Endodermal cell (in vitro differentiated cells): ENCODE measurements around the gene STXBP5. TPM values are rescaled to one million over a fixed set of nuclear protein-coding genes. Genes with fewer than 3 reads are reported as not detected.
A peak's percentile ranks its signal among the peaks of the same experiment; 100 is the strongest.

Source experiments
- DNase-seq: peaks from one replicate; pipeline ENCODE4 v3.0.0-alpha.2; 2017
- H3K27ac ChIP-seq: 2 replicates; pipeline ENCODE4 v1.5.1; 2013; ENCODE audit warnings: mild to moderate bottlenecking, low read depth, low read length, moderate library complexity
- H3K27me3 ChIP-seq: 2 replicates; pipeline ENCODE4 v1.6.1; 2013; ENCODE audit warnings: mild to moderate bottlenecking, low read length, moderate library complexity; ENCODE audit not compliant: insufficient read depth, control insufficient read depth, poor library complexity, severe bottlenecking
- H3K36me3 ChIP-seq: 2 replicates; pipeline ENCODE4 v1.7.0; 2013; ENCODE audit warnings: mild to moderate bottlenecking, low read length, moderate library complexity; ENCODE audit not compliant: control insufficient read depth, insufficient read depth
- H3K4me1 ChIP-seq: one replicate; pipeline ENCODE4 v1.7.0; 2013; ENCODE audit warnings: low read length; ENCODE audit not compliant: control insufficient read depth, insufficient read depth
- H3K4me3 ChIP-seq: 2 replicates; pipeline ENCODE4 v1.5.1; 2013; ENCODE audit warnings: mild to moderate bottlenecking, low read length, moderate library complexity
- H3K9ac ChIP-seq: 2 replicates; pipeline ENCODE4 v1.6.1; 2013; ENCODE audit warnings: mild to moderate bottlenecking, low read length, moderate library complexity; ENCODE audit not compliant: poor library complexity, severe bottlenecking; ENCODE audit errors: extremely low read depth
- H3K9me3 ChIP-seq: 2 replicates; pipeline ENCODE4 v1.6.1; 2013; ENCODE audit warnings: mild to moderate bottlenecking, low read length, moderate library complexity; ENCODE audit not compliant: control insufficient read depth
- H3K27ac Mint-ChIP-seq: 2 replicates; pipeline ENCODE4 v1.8.0; 2020; ENCODE audit warnings: mixed read lengths
- H3K27me3 Mint-ChIP-seq: 2 replicates; pipeline ENCODE4 v1.8.0; 2021; ENCODE audit warnings: mild to moderate bottlenecking, mixed read lengths; ENCODE audit not compliant: insufficient read depth
- H3K36me3 Mint-ChIP-seq: 2 replicates; pipeline ENCODE4 v1.8.0; 2020; ENCODE audit warnings: low read depth, mixed read lengths
- H3K4me1 Mint-ChIP-seq: 2 replicates; pipeline ENCODE4 v1.8.0; 2020; ENCODE audit warnings: mixed read lengths
- H3K4me3 Mint-ChIP-seq: 2 replicates; pipeline ENCODE4 v1.8.0; 2020; ENCODE audit warnings: mild to moderate bottlenecking, moderate library complexity, mixed read lengths
- H3K9me3 Mint-ChIP-seq: 2 replicates; pipeline ENCODE4 v1.8.0; 2020; ENCODE audit warnings: mild to moderate bottlenecking, mixed read lengths
- CTCF ChIP-seq: fragments of 200-600 bp; sonication (generic); conservative IDR thresholded peaks from 2 replicates; pipeline ENCODE4 v1.5.0; 2021; ENCODE audit warnings: antibody characterized with exemption, mild to moderate bottlenecking
- WGBS, 2 experiments: methylation state at CpG; one replicate each; pipeline versions ENCODE4 v1.1.5 to v1.1.7; 2013; ENCODE audit warnings: missing lambda C conversion rate in 2 of 2, mixed read lengths in 1 of 2; ENCODE audit not compliant: insufficient coverage in 1 of 2, insufficient read length in 1 of 2; 5-methylcytosine and 5-hydroxymethylcytosine counted together
- long read RNA-seq, 4 experiments: library from polyadenylated mRNA in 2 of 4; library from RNA in 1 of 4; library from capped mRNA in 1 of 4; stranded (forward) in 3 of 4; unstranded in 1 of 4; transcript quantifications; one replicate each; pipeline ENCODE4 v2.0.0, GENCODE V29; 2020 to 2021; ENCODE audit warnings: inconsistent platforms in 1 of 4
- polyA plus RNA-seq, 2 experiments: library from polyadenylated mRNA; stranded (reverse); fragments of 50-300 nt; gene quantifications; one replicate each; pipeline ENCODE4 v1.2.3, GENCODE V29; 2013
- total RNA-seq, 2 donors: library from RNA; stranded (reverse); fragmentation: NEBNext Ultra II Directional in 1 of 2; extraction: Animal tissue kit (Norgen Biotek cat#: 25700) in 1 of 2; gene quantifications; 2 replicates in 1 of 2; 3 replicates in 1 of 2; pipeline ENCODE4 v1.2.1, GENCODE V29; 2021

Gene STXBP5
- 10 to 100 TPM; 19.2 to 25.2 TPM for total RNA-seq
- polyA plus RNA-seq (2013, experiment 1 of 2), result 5.2 TPM
- 6.2 TPM for polyA plus RNA-seq (2013, experiment 2 of 2)
- long read RNA-seq, experiment 1, partial matches to known transcripts, result 2 of 11 reads
- long read RNA-seq, experiment 1, other reads (novel, unspliced or antisense), result 9 of 11 reads
- long read RNA-seq, experiment 2, full-length matches to known transcripts, result 5 of 23 reads
- long read RNA-seq, experiment 2, partial matches to known transcripts, result 6 of 23 reads
- long read RNA-seq, experiment 2, other reads (novel, unspliced or antisense), result 12 of 23 reads
- long read RNA-seq, experiment 3, partial matches to known transcripts, result 1 of 4 reads
- long read RNA-seq, experiment 3, other reads (novel, unspliced or antisense), result 3 of 4 reads
- long read RNA-seq, experiment 4, partial matches to known transcripts, result 0 of 1 reads
- long read RNA-seq, experiment 4, other reads (novel, unspliced or antisense), result 1 of 1 reads

GRCh38 chr6:147204060-147204785 is at the start of gene STXBP5:
Gene STXBP5, plus strand, starts transcription at chr6:147204417. Its CDS starts 116 bp downstream, at chr6:147204533.
- Histone ChIP-seq H3K9ac (peak within 1 kb of the TSS; percentile 62), H3K27me3 (no peaks in the 10 kb centered on the region), H3K27ac (peak within 1 kb of the TSS; percentile 85), H3K4me3 (peak within 1 kb of the TSS; percentile 98), H3K36me3 (no peaks in the 10 kb centered on the region), H3K9me3 (no peaks in the 10 kb centered on the region), H3K4me1 (peaks cover 4% of the 10 kb centered on the region)
- no peak for TF ChIP-seq CTCF
- peak; percentile 83 for DNase-seq
- no peaks in the 10 kb centered on the region for H3K27me3 Mint-ChIP-seq
- H3K36me3 Mint-ChIP-seq, result no peaks in the 10 kb centered on the region
- H3K4me1 Mint-ChIP-seq, result peaks cover 26% of the 10 kb centered on the region
- H3K27ac Mint-ChIP-seq, result peak within 1 kb of the TSS; percentile 96
- H3K4me3 Mint-ChIP-seq, result peak within 1 kb of the TSS; percentile 82
- no peaks in the 10 kb centered on the region for H3K9me3 Mint-ChIP-seq
- whole genome bisulfite sequencing, 2 experiments, result 0% methylated on average over 22 to 84 of the region's 85 CpGs

GRCh38 chr6:147154454-147154853 is 49.8 kb upstream of the STXBP5 start:
- Mint-ChIP-seq H3K4me1 (peaks cover 14% of the 10 kb centered on the region), H3K9me3 (no peaks in the 10 kb centered on the region), H3K27me3 (no peaks in the 10 kb centered on the region), H3K36me3 (no peaks in the 10 kb centered on the region), H3K4me3 (no peak overlapping the region), H3K27ac (no peak overlapping the region)
- no peaks in the 10 kb centered on the region for H3K36me3 ChIP-seq
- no peak overlapping the region for H3K9ac ChIP-seq
- no peak for TF ChIP-seq CTCF
- no peaks in the 10 kb centered on the region for H3K9me3 ChIP-seq
- H3K27ac ChIP-seq, result no peak overlapping the region
- peaks cover 8% of the 10 kb centered on the region for H3K4me1 ChIP-seq
- no peak overlapping the region for H3K4me3 ChIP-seq
- DNase-seq, result no peak
- no peaks in the 10 kb centered on the region for H3K27me3 ChIP-seq
- 88% methylated on average over 1 of the region's 1 CpG; no CpG with 5 or more reads in 1 of the 2 experiments for WGBS, 2 experiments

GRCh38 chr6:147156218-147156617 is 48.0 kb upstream of the STXBP5 start:
- H3K27me3 Mint-ChIP-seq, result no peaks in the 10 kb centered on the region
- no peak overlapping the region for H3K27ac ChIP-seq
- H3K4me3 Mint-ChIP-seq, result no peak overlapping the region
- no peaks in the 10 kb centered on the region for H3K27me3 ChIP-seq
- H3K4me1 Mint-ChIP-seq, result peaks cover 22% of the 10 kb centered on the region
- peaks cover 8% of the 10 kb centered on the region for H3K4me1 ChIP-seq
- H3K9ac ChIP-seq, result no peak overlapping the region
- no peak overlapping the region for H3K4me3 ChIP-seq
- no peaks in the 10 kb centered on the region for H3K36me3 Mint-ChIP-seq
- DNase-seq, result no peak
- H3K36me3 ChIP-seq, result no peaks in the 10 kb centered on the region
- no peak overlapping the region for H3K27ac Mint-ChIP-seq
- H3K9me3 ChIP-seq, result no peaks in the 10 kb centered on the region
- TF ChIP-seq CTCF, result no peak
- H3K9me3 Mint-ChIP-seq, result no peaks in the 10 kb centered on the region
